Germinal center (tissue), 1 donor: ENCODE measurements around the gene ITIH5.

ENCODE experiments used
- DNase-seq: peaks from one replicate; pipeline ENCODE4 v3.0.0; 2012; ENCODE audit warnings: mixed read lengths, low spot score

The ITIH5 gene

GRCh38 chr10:7518693-7519092, 148.1 kb downstream of the ITIH5 start:
- no peak for DNase-seq

- no peak for DNase-seq
Measured at GRCh38 chr10:7515439-7515838, 151.3 kb downstream of the ITIH5 start.

GRCh38 chr10:7513936-7514335, 152.8 kb downstream of the ITIH5 start:
- DNase-seq = no peak

GRCh38 chr10:7513455-7513854, 153.3 kb downstream of the ITIH5 start:
- no peak for DNase-seq

- no peak for DNase-seq
Measured at GRCh38 chr10:7512487-7512886, 154.3 kb downstream of the ITIH5 start.

GRCh38 chr10:7511612-7512011, 155.2 kb downstream of the ITIH5 start:
- no peak for DNase-seq
